Activated naive CD4-positive, alpha-beta T cell treated with anti-CD3 and anti-CD28 coated beads, Interleukin-2, amount 50 U/mL, for 24 hours (primary cell): ENCODE measurements around the gene MCTS1.
"Not testable (repeated sequence)": the region's sequence is repeated elsewhere in the genome, so short reads cannot be mapped to it uniquely, and the experiment has no call there.

ENCODE experiments used
- H3K27ac Mint-ChIP-seq: one replicate; pipeline ENCODE4 v1.8.0; 2021; ENCODE audit warnings: mild to moderate bottlenecking, mixed read lengths
- H3K27me3 Mint-ChIP-seq: one replicate; pipeline ENCODE4 v1.8.0; 2021; ENCODE audit warnings: mixed read lengths
- H3K36me3 Mint-ChIP-seq: one replicate; pipeline ENCODE4 v1.8.0; 2021; ENCODE audit warnings: mixed read lengths
- H3K4me1 Mint-ChIP-seq: one replicate; pipeline ENCODE4 v1.8.0; 2021; ENCODE audit warnings: mixed read lengths
- H3K4me3 Mint-ChIP-seq: one replicate; pipeline ENCODE4 v1.8.0; 2021; ENCODE audit warnings: mild to moderate bottlenecking, mixed read lengths
- H3K9me3 Mint-ChIP-seq: one replicate; pipeline ENCODE4 v1.8.0; 2021; ENCODE audit warnings: mixed read lengths

The MCTS1 gene

GRCh38 chrX:120603707-120604360 is at the start of gene MCTS1:
TSS of gene MCTS1 (plus strand) at chrX:120604101. CDS start at chrX:120604237, 136 bp downstream.
- H3K9me3 Mint-ChIP-seq: no peaks in the 10 kb centered on the region
- peaks cover 3% of the 10 kb centered on the region for H3K36me3 Mint-ChIP-seq
- H3K27me3 Mint-ChIP-seq: no peaks in the 10 kb centered on the region
- H3K27ac Mint-ChIP-seq: peak within 1 kb of the TSS; percentile 99
- H3K4me3 Mint-ChIP-seq: peak within 1 kb of the TSS; percentile 98
- H3K4me1 Mint-ChIP-seq: peaks cover 10% of the 10 kb centered on the region

GRCh38 chrX:120556251-120556650 is 47.6 kb upstream of the MCTS1 start:
- Mint-ChIP-seq H3K36me3 (peaks cover 3% of the 10 kb centered on the region), H3K27me3 (no peaks in the 10 kb centered on the region), H3K27ac (peak overlapping the region; percentile 65), H3K9me3 (no peaks in the 10 kb centered on the region), H3K4me1 (peaks cover 30% of the 10 kb centered on the region), H3K4me3 (peak overlapping the region; percentile 47)

- peak overlapping the region; percentile 99 for H3K27ac Mint-ChIP-seq
- peak overlapping the region; percentile 98 for H3K4me3 Mint-ChIP-seq
- H3K9me3 Mint-ChIP-seq: no peaks in the 10 kb centered on the region
- peaks cover 34% of the 10 kb centered on the region for H3K4me1 Mint-ChIP-seq
- H3K27me3 Mint-ChIP-seq: no peaks in the 10 kb centered on the region
- peaks cover 3% of the 10 kb centered on the region for H3K36me3 Mint-ChIP-seq
These were observed 44.1 kb upstream of the MCTS1 start for GRCh38 chrX:120559804-120560203.

GRCh38 chrX:120560405-120560841 is 43.5 kb upstream of the MCTS1 start:
- no peaks in the 10 kb centered on the region for H3K27me3 Mint-ChIP-seq
- no peaks in the 10 kb centered on the region for H3K9me3 Mint-ChIP-seq
- peaks cover 31% of the 10 kb centered on the region for H3K4me1 Mint-ChIP-seq
- peaks cover 3% of the 10 kb centered on the region for H3K36me3 Mint-ChIP-seq
- peak overlapping the region; percentile 98 for H3K4me3 Mint-ChIP-seq
- peak overlapping the region; percentile 99 for H3K27ac Mint-ChIP-seq

DNA sequence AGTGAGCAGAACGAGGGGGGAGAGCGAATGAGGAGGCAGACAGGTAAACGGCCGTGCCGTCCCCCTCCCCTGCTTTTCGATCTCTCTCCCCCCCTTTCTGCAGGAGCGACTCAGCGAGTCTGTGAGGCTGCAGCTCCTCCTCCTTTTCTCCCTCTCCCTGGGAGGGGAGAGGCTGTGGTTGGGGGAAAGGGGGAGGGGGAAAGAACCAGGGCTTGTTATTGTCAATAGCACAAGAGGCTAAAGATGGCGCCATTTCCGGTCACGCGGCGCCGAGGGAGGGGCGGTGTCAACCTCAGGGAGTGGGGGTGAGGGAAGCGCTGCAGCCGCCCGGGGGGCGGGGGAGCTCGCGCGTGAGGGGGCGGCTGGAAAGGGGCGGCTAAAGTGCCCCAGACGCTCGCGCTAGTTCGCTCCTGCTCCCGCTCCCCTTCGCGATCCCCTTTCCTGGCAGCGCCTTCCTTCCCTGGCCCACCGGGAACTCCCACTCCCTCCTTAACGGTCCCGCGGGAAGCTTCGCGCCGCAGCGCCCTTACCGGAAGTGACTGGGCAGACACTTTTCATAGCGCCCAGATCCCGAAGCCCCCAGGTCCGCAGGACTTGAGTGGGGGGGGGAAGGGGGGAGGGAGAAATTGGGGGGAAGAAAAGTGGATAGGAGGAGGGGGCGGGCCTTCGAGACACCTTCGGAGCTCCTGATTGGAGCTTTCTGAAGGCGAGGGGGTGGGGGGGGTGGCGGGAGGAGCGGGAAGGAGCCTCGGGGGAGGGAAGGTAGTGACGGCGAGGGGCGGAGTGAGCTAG is 42.9 kb upstream of the MCTS1 start, which contains the start of gene CUL4B:
Gene CUL4B, minus strand, starts transcription at position 121 of the 792 bp plus-strand sequence. CDS start 324 bp downstream, outside the sequence.
- peak within 1 kb of the TSS; percentile 98 for H3K4me3 Mint-ChIP-seq
- H3K27ac Mint-ChIP-seq: peak within 1 kb of the TSS; percentile 99
- H3K27me3 Mint-ChIP-seq: no peaks in the 10 kb centered on the region
- peaks cover 3% of the 10 kb centered on the region for H3K36me3 Mint-ChIP-seq
- peaks cover 30% of the 10 kb centered on the region for H3K4me1 Mint-ChIP-seq
- no peaks in the 10 kb centered on the region for H3K9me3 Mint-ChIP-seq

DNA sequence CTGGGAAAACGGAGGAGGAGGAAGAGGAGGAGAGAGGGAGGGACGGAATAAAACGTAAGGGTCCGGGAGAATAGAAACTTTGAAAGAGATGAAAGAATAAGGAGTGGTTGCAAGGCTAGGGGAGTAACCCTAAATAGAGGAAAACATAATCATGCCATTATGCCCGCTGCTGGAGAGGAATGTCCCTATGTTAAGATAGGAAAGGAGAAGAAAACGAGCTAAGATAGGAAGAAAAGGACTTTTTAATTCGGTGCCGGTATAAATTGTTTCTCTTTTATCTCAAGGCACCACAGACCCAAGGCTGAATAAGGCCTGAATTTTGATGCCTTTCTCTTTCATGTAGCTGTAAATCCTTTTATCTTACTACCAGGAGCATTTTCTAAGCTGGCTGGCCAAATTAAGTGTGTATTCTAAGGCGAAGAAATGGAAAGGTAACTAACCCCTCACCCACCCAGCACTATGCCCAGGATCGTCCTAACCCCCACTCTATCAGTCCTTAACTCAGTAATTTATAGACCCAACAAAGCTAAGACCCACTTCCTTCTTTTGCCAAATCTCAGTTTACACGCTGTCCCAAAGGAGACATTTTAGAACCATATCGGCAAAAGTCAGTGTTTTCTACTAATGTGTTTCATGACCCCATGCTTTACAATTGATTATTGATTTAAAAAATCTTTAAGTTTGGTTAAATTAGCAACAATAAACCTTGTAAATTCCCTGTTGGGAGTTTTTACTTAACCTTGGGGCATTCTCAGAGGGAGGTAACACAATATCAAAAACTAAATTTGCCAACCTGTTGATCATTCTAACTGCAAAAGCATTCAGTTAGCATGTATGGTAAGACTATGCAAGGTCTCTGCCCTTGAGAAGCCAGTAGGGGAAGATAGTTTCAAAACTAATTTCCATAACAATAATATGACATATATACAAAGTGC is 42.0 kb upstream of the MCTS1 start:
- peaks cover 26% of the 10 kb centered on the region for H3K4me1 Mint-ChIP-seq
- H3K27ac Mint-ChIP-seq: peak overlapping the region; percentile 96
- no peaks in the 10 kb centered on the region for H3K9me3 Mint-ChIP-seq
- H3K27me3 Mint-ChIP-seq: no peaks in the 10 kb centered on the region
- peak overlapping the region; percentile 98 for H3K4me3 Mint-ChIP-seq
- no peaks in the 10 kb centered on the region for H3K36me3 Mint-ChIP-seq

- no peaks in the 10 kb centered on the region for H3K27me3 Mint-ChIP-seq
- H3K4me3 Mint-ChIP-seq: peak overlapping the region; percentile 15
- H3K27ac Mint-ChIP-seq: peak overlapping the region; percentile 96
- no peaks in the 10 kb centered on the region for H3K9me3 Mint-ChIP-seq
- no peaks in the 10 kb centered on the region for H3K36me3 Mint-ChIP-seq
- H3K4me1 Mint-ChIP-seq: peaks cover 21% of the 10 kb centered on the region
These were observed 41.4 kb upstream of the MCTS1 start for GRCh38 chrX:120562569-120562926.

DNA sequence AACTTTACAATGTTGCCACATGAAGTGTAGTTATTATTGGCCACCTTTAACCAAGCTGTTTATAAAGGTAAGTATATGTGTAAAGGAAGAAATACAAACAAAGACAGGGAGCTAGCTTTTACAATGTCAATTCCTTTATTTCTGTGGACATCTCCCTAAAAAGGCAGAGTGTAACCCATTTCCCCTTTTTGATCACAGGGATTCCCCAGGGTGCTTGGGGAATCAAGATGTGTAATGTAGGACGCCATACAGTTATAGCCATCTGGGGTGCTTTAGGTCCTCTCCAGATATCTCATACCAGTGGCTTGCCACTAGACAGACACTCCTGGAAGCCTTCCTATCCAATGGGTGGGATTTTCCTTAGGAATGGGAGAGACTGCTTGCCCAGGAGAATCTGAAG is 39.0 kb upstream of the MCTS1 start:
- H3K27me3 Mint-ChIP-seq: no peaks in the 10 kb centered on the region
- no peaks in the 10 kb centered on the region for H3K9me3 Mint-ChIP-seq
- H3K36me3 Mint-ChIP-seq: no peaks in the 10 kb centered on the region
- H3K4me1 Mint-ChIP-seq: peaks cover 12% of the 10 kb centered on the region
- no peak overlapping the region for H3K4me3 Mint-ChIP-seq
- H3K27ac Mint-ChIP-seq: no peak overlapping the region

- H3K27me3 Mint-ChIP-seq: no peaks in the 10 kb centered on the region
- no peaks in the 10 kb centered on the region for H3K36me3 Mint-ChIP-seq
- H3K4me3 Mint-ChIP-seq: no peak overlapping the region
- no peak overlapping the region for H3K27ac Mint-ChIP-seq
- H3K9me3 Mint-ChIP-seq: no peaks in the 10 kb centered on the region
- H3K4me1 Mint-ChIP-seq: peaks cover 17% of the 10 kb centered on the region
These were observed 37.1 kb upstream of the MCTS1 start for GRCh38 chrX:120566817-120567216.

DNA sequence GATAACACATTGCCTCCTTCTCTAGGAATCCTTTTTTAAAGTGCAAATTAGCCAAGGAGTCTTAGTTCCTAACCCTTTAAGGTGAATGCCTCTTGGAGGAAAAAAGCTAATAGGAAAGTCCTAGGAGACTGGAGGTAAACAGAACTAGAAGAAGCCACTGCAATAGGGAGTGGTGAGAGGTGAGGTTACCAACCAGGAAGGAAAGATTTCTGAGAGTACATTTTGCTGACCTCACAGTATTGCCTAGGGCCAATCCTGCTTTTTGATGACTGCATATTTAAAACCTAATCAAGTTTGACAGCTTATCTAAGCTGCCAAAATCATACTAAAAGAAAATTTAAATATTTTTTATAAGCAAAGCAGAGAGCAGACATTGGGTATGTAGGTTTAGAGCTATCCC is 35.9 kb upstream of the MCTS1 start:
- H3K4me1 Mint-ChIP-seq: peaks cover 8% of the 10 kb centered on the region
- H3K27ac Mint-ChIP-seq: no peak overlapping the region
- H3K9me3 Mint-ChIP-seq: no peaks in the 10 kb centered on the region
- no peaks in the 10 kb centered on the region for H3K36me3 Mint-ChIP-seq
- no peaks in the 10 kb centered on the region for H3K27me3 Mint-ChIP-seq
- no peak overlapping the region for H3K4me3 Mint-ChIP-seq

DNA sequence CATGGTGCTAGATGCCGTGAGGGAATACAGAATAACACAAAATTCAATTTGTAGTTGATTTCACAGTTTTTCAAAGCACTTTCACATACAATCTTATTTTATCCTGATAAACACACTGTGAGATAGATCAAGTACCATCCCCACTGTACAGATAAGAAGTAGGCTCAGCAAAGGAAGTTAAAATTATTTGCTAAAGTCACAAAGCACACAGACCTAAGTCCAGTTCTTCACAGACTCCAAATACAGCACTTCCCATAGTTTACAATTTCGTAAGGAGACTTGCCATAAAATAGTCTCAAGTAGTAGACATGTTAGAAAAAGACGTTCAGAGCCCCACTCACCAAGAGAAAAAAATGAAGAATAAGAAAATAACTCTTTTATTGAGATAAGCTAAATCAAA is 35.3 kb upstream of the MCTS1 start:
- H3K36me3 Mint-ChIP-seq: no peaks in the 10 kb centered on the region
- no peaks in the 10 kb centered on the region for H3K9me3 Mint-ChIP-seq
- peaks cover 8% of the 10 kb centered on the region for H3K4me1 Mint-ChIP-seq
- no peaks in the 10 kb centered on the region for H3K27me3 Mint-ChIP-seq
- no peak overlapping the region for H3K4me3 Mint-ChIP-seq
- no peak overlapping the region for H3K27ac Mint-ChIP-seq

GRCh38 chrX:120570011-120570600 is 33.8 kb upstream of the MCTS1 start:
- Mint-ChIP-seq H3K27me3 (no peaks in the 10 kb centered on the region), H3K4me1 (peaks cover 8% of the 10 kb centered on the region), H3K27ac (no peak overlapping the region), H3K4me3 (no peak overlapping the region), H3K9me3 (no peaks in the 10 kb centered on the region), H3K36me3 (no peaks in the 10 kb centered on the region)

DNA sequence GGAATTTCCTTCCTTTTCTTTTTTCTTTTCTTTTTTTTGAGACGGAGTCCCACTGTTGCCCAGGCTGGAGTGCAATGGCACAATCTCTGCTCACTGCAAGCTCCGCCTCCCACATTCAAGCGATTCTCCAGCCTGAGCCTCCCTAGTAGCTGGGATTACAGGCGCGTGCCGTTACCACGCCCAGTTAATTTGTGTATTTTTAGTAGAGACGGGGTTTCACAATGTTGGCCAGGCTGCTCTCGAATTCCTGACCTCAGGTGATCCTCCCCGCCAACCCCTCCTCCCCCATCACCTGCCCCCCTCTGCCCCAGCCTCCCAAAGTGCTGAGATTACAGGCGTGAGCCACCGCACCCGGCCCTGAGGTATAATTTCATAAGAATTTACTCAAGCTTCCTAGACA is 30.1 kb upstream of the MCTS1 start:
- not testable (repeated sequence) for H3K9me3 Mint-ChIP-seq, H3K4me1 Mint-ChIP-seq, H3K36me3 Mint-ChIP-seq, H3K27me3 Mint-ChIP-seq, H3K27ac Mint-ChIP-seq, H3K4me3 Mint-ChIP-seq

DNA sequence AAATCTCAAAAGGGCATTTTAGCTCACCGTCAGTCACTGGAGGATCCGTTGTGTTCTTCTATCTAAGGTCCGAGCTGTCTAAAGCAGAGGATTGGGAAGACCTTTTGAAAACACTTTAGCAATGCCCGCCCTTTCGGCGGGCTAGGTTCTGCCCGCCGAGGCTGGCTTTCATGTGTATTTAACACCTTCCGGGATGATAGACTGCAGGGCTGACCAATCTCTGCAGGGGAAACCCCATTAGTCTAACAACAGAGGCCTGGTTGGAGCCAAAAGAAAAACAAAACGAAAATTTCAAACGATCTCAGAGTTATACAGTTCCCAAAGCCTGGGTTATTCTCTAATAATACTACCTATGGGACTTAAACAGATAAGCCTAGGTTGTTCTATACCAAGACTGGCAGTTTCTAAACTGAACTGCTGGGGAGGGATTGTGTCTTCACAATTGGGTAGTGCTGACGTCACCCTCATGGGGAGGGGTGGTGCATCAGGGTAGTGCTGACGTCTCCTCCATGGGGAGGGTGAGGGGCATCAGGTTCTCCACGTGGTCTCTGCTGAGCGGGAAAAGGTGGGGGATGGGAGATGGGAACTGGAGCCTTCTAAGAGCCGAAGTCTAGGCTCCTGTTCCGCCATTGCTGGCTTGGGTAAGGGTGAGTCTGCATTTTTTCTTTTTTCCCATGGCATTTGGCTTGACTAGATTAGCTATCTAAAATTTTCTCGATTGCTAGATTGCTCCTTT is 28.4 kb upstream of the MCTS1 start:
- no peaks in the 10 kb centered on the region for H3K36me3 Mint-ChIP-seq
- no peak overlapping the region for H3K4me3 Mint-ChIP-seq
- H3K27ac Mint-ChIP-seq: no peak overlapping the region
- H3K27me3 Mint-ChIP-seq: no peaks in the 10 kb centered on the region
- H3K9me3 Mint-ChIP-seq: no peaks in the 10 kb centered on the region
- peaks cover 8% of the 10 kb centered on the region for H3K4me1 Mint-ChIP-seq

DNA sequence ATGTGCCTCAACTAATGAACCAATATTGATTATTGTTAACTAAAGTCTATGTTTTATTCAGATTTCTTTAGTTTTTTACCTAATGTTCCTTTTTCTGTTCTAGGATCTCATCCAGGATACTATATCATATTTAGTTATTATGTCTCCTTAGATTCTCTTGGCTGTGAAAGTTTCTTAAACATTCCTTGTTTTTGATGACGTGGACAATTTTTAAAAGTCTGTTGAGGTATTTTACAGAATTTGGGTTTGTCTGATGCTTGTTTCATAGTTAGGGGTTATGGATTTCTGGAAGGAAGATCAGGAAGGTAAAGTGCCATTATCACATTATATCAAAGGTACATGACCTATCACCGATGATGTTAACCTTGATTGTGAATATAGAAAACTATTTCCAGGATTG is 18.2 kb upstream of the MCTS1 start:
- H3K4me3 Mint-ChIP-seq: no peak overlapping the region
- no peaks in the 10 kb centered on the region for H3K4me1 Mint-ChIP-seq
- no peaks in the 10 kb centered on the region for H3K9me3 Mint-ChIP-seq
- no peaks in the 10 kb centered on the region for H3K36me3 Mint-ChIP-seq
- no peaks in the 10 kb centered on the region for H3K27me3 Mint-ChIP-seq
- H3K27ac Mint-ChIP-seq: no peak overlapping the region
